Measurements from ENCODE around the gene SENP3.

Gene SENP3

DNA sequence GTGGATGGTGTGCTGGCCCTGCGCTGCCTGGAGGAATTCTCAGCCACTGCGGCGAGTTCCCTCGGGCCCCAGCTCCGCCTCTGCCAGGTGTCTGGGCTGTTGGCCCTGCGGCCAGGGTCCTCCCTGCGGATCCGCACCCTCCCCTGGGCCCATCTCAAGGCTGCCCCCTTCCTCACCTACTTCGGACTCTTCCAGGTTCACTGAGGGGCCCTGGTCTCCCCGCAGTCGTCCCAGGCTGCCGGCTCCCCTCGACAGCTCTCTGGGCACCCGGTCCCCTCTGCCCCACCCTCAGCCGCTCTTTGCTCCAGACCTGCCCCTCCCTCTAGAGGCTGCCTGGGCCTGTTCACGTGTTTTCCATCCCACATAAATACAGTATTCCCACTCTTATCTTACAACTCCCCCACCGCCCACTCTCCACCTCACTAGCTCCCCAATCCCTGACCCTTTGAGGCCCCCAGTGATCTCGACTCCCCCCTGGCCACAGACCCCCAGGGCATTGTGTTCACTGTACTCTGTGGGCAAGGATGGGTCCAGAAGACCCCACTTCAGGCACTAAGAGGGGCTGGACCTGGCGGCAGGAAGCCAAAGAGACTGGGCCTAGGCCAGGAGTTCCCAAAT lies 4.5 kb upstream of the SENP3 start:
- no peak for DNase-seq

DNA sequence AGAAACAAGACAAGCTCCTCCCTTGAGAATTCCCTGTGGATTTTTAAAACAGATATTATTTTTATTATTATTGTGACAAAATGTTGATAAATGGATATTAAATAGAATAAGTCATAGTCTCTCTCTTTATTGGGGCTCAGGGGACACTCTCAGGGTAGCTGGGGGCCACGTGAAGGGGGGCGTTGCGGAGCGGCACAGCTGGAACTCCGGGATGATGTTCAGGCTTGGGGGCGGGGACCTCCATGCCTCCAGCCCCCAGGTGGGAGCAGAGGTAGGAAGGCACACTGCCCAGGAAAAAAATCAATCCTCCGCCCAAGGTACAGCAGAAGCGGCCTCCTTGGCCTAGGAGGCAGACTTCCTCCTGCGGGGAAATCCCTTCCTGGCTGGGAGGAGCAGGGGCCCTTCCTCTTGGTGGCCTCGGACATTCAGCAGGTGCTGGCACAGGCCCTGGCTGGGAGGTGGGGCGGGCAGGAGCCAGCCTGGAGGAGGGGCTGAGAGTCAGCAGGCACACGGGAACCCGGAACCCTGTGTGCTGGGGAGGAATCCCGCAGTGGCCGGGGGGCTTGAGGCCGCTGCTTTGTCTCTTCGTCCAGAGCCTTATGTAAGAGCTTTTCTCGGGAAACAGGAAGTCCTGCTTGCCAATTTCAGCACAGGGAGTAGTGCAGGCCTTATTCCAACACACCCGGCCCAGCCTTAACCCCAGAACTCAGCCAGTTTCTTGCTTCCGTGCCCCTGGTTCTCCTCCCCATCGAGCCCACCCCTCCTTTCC lies 3.8 kb upstream of the SENP3 start:
- DNase-seq = peak; percentile 66

DNA sequence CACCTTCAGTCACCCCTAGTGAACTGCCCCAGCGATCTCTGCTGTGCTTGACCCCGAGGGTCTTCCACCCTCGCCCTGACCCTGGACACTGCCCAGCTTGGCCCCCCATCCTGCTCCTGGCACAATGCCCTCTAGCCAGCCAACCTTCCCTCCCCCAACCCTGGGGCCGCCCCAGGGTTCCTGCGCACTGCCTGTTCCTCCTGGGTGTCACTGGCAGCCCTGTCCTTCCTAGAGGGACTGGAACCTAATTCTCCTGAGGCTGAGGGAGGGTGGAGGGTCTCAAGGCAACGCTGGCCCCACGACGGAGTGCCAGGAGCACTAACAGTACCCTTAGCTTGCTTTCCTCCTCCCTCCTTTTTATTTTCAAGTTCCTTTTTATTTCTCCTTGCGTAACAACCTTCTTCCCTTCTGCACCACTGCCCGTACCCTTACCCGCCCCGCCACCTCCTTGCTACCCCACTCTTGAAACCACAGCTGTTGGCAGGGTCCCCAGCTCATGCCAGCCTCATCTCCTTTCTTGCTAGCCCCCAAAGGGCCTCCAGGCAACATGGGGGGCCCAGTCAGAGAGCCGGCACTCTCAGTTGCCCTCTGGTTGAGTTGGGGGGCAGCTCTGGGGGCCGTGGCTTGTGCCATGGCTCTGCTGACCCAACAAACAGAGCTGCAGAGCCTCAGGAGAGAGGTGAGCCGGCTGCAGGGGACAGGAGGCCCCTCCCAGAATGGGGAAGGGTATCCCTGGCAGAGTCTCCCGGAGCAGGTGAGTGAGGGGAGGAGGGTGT lies 3.0 kb upstream of the SENP3 start, which contains the start of gene TNFSF13:
Gene TNFSF13 (plus strand): TSS at position 207 of the 776 bp plus-strand sequence. CDS start 290 bp downstream, at position 497.
- no peak for DNase-seq

DNA sequence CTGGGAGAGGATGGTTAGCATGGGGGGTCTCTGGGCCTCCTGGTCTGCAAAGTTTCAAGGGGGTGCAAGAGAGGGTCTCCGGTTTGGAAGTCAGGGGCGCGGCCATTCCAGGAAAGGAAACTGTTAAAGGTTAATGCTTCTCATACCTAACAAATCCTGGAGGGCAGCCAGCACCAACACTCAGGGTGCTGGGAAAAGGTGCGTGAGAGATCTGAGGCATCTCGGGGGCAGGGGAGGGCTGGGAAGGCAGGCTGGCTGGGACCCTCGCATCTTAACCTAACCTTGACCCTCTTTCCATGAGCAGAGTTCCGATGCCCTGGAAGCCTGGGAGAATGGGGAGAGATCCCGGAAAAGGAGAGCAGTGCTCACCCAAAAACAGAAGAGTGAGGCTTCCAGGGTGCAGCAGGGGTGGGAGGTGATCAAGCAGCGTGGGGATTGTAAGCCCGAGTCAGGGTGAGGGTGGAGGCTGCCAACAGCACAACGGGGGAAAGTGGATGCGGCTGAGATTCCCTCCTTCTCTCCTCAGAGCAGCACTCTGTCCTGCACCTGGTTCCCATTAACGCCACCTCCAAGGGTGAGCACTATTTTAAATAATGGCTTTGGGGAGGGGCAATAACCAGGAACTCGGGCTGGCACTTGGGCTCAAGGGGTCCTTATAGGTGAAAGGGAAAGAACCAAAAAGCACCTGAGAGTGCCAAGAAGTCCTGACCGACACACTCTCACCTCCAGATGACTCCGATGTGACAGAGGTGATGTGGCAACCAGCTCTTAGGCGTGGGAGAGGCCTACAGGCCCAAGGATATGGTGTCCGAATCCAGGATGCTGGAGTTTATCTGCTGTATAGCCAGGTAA lies 2.2 kb upstream of the SENP3 start:
- DNase-seq = no peak

DNA sequence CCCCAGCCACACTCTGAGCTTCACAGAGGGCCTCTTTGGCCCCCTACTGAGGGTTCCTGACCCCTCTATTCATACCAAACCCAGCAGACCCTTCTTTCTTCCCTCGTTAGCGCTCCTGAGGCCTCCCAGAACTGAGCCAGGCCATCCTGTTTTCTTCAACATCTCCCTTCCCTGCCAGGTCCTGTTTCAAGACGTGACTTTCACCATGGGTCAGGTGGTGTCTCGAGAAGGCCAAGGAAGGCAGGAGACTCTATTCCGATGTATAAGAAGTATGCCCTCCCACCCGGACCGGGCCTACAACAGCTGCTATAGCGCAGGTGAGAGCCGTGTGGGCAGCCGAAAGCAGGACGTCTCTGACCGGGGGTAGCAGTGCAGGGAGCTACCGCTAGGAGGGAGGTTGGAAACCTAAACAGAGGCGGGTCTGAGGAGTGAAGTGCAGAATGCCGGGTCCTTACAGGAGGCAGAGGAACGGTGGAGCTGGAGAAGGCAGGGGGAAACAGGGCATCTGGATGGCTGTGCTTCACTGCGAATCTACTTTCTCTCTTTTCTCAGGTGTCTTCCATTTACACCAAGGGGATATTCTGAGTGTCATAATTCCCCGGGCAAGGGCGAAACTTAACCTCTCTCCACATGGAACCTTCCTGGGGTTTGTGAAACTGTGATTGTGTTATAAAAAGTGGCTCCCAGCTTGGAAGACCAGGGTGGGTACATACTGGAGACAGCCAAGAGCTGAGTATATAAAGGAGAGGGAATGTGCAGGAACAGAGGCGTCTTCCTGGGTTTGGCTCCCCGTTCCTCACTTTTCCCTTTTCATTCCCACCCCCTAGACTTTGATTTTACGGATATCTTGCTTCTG lies 1.3 kb upstream of the SENP3 start:
- DNase-seq = peak; percentile 89

DNA sequence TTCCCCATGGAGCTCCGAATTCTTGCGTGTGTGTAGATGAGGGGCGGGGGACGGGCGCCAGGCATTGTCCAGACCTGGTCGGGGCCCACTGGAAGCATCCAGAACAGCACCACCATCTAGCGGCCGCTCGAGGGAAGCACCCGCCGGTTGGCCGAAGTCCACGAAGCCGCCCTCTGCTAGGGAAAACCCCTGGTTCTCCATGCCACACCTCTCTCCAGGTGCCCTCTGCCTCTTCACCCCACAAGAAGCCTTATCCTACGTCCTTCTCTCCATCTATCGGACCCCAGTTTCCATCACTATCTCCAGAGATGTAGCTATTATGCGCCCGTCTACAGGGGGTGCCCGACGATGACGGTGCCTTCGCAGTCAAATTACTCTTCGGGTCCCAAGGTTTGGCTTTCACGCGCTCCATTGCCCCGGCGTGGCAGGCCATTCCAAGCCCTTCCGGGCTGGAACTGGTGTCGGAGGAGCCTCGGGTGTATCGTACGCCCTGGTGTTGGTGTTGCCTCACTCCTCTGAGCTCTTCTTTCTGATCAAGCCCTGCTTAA lies 617 bp upstream of the SENP3 start:
- DNase-seq = peak; percentile 97

DNA sequence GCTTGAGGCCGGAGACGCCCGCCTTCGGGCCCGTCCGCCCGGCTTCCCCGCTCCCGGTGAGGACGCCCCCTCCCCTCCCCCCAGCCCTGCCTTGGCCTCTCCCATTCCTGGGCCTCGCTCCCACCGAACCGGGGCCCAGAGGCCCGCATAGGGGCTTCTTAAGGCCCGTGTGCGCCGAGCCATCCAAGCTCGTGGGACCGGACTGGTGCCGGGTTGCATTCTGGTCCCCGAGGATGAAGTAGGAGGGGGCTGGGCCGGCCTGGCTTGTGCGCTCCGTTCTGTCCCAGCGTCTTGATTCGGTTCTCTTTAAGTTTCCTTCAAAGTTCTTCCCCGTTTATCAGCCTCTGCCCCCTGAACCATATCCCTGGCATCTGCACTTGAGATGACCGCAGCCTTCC lies 488 bp downstream of the SENP3 start:
- DNase-seq = no peak

DNA sequence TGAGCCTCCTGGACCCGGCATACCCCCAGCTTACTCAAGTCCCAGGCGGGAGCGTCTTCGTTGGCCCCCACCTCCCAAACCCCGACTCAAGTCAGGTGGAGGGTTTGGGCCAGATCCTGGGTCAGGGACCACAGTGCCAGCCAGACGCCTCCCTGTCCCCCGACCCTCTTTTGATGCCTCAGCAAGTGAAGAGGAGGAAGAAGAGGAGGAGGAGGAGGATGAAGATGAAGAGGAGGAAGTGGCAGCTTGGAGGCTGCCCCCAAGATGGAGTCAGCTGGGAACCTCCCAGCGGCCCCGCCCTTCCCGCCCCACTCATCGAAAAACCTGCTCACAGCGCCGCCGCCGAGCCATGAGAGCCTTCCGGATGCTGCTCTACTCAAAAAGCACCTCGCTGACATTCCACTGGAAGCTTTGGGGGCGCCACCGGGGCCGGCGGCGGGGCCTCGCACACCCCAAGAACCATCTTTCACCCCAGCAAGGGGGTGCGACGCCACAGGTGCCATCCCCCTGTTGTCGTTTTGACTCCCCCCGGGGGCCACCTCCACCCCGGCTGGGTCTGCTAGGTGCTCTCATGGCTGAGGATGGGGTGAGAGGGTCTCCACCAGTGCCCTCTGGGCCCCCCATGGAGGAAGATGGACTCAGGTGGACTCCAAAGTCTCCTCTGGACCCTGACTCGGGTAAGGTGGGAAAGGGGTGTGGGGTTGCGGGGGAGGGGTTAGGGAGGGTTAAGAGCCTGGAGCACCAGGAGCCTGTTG lies 1.6 kb downstream of the SENP3 start:
- DNase-seq = no peak

DNA sequence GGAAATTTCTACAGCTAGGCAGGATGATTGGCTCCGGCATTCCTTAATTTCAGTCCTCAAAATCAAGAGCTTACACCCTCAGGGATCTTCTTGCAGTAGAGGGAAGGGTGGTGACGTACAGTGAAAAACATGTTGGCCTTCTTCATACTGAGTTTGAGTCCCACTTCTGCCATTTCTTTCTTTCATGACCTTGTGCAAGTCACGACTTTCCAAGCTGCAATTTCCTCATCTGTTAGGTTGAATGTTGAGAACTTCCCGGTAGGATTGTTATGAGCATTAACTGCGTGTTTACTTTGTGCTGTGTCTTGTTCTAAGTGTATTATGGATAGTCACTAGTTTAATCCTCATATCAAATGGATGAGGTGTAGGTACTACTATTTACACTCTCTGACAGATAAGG lies 7.9 kb downstream of the SENP3 start:
- no peak for DNase-seq

DNA sequence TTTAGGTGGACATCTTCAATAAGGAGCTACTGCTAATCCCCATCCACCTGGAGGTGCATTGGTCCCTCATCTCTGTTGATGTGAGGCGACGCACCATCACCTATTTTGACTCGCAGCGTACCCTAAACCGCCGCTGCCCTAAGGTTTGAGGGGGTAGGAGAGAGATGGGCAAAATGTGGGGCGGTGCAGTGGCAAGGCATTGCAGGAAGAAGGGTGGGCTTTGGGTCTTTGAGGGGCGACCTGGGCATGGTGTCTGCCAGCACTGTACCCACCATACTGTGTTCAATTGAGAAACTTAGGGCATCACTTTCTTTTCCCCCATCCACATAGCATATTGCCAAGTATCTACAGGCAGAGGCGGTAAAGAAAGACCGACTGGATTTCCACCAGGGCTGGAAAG lies 8.6 kb downstream of the SENP3 start:
- DNase-seq = no peak

DNA sequence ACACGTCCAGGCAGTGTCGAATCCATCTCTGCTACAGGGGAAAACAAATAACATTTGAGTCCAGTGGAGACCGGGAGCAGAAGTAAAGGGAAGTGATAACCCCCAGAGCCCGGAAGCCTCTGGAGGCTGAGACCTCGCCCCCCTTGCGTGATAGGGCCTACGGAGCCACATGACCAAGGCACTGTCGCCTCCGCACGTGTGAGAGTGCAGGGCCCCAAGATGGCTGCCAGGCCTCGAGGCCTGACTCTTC lies 10.5 kb downstream of the SENP3 start:
- DNase-seq = no peak

DNA sequence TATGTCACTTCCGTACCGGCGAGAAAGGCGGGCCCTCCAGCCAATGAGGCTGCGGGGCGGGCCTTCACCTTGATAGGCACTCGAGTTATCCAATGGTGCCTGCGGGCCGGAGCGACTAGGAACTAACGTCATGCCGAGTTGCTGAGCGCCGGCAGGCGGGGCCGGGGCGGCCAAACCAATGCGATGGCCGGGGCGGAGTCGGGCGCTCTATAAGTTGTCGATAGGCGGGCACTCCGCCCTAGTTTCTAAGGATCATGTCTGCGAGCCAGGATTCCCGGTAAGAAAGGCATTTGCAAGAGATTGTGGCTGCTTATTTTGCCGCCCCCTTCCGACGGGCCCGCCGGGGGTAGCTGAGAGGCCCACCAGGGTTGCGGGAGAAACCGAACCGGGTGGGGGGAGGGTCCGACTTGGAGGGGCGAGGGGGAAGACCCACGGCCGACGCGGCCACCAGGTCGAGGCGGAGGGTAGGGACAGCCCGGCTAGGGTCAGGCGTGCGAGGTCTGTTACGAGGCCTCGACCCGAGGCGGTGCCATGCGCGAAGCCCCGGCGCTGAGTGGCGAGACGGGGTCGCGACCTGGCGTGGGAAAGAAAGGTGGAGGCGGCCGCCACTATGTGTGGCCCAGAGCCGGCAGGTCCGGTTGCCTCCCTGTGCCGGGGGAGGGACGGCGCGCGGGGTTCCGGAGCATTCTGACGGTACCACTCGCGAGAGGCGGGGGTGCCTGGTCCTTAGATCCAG lies 11.0 kb downstream of the SENP3 start:
- peak; percentile 100 for DNase-seq

DNA sequence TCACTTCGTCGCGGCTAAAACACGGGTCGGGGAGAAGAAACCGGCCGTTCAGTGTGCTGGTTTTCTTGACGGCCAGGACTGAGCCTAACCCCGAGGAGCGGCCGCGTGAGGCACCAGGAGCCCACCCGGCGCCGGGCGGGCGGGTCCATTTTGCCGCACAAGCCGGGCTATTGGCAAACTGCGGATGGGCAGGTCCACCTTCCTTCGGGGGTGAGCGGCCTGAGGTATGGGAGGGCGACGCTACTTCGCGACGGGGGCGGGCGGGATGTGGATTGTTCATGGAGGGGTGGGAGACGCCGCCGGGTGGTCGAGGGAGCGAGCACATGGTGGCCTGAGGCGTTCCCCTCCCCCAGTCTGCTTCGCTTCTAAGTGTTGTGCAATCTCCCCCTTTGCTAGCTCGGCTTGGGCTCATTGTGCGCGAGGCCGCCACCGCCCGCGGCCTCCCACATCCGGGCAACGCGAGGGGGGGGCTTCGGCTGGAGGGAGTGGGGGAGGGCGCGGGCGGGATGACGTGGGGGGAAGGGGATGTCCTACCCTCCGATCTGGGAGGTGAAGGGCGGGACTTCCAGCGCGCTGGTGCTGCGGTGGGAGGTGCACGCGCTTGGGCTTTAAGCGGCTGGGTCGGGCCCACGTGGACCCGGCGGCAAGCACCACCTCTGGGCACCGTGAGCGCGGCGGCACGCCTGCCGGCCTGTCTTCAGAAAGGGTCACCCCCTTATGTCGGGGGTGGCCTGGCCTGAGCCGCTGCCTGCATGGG lies 11.8 kb downstream of the SENP3 start:
- DNase-seq = peak; percentile 96

DNA sequence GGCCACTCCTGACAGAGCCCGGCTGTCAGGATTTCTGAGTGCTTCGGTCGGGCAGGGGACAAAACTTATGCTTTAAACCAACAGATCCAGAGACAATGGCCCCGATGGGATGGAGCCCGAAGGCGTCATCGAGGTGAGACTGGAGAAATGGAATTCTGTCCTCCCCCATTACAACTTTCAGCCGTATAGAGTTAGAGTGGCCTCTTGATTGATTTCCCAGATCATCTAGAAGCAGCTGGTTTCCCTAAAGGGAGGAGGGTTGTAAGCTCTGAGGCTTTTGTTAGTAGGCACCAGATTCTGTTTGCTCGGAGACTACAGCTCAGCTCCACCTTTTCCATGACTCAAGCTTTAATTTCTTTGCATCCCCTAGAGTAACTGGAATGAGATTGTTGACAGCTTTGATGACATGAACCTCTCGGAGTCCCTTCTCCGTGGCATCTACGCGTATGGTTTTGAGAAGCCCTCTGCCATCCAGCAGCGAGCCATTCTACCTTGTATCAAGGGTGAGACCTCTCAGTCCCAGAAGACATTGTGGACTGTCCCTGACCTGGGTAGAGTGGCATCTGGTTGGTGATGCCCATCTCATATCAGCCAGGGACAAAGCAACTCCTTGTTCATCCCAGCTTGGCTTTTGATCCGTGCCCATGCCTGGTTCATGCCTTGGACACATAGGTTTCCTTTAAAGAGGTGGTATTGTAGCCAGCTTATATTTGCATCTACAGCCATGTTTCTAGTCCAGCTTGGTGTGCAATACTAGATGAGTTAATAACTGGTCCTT lies 12.6 kb downstream of the SENP3 start:
- DNase-seq = no peak

DNA sequence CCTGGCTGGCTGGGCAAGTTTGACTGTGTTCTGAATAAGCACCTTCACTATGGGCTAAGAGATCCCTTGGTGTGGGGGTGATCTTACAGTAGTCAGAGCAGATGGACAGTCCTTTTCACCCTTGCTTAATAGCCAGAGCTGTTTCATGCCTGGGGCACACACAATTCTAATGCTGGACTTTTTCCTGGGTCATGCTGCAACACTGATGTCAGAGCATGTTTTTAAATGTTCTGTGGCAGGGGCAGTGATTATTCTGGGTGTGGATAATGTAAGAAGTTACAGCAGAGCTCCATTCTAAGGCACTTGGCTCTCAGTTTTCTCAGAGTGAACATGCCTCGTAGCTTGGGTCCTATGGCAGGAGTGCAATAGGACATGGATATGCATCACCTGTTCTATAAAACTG lies 13.8 kb downstream of the SENP3 start:
- DNase-seq = no peak

DNA sequence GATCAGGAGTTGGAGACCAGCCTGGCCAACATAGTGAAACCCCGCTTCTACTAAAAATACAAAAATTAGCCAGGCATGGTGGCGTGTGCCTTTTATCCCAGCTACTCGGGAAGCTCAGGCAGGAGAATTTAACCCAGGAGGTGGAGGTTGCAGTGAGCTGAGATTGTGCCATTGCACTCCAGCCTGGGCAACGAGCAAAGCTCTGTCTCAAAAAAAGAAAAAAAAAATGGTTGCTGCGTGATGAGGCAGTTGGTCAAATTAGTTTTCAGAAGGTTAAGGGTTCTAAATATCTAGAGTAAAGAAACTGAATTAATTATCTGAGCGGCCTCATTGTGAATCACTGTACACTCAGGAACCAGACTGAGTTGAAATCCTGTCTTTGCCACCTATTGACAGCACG lies 14.2 kb downstream of the SENP3 start:
- no peak for DNase-seq

DNA sequence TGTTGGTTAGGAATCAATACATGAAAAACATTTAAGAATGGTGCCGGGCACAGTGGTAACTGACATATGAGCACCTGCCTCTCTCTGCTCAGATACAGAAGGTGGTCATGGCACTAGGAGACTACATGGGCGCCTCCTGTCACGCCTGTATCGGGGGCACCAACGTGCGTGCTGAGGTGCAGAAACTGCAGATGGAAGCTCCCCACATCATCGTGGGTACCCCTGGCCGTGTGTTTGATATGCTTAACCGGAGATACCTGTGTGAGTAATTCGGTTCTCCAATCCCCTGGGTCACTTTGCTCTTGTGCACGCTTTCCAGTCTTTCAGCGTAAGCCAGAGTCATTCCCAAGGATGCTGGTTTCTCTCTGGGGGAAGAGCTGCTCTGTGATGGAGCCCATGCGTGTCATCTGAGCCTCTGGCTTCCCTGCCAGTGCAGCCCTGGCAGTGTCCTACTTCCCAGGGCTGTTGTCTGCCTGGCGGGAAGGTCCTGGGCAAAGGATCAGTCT lies 14.8 kb downstream of the SENP3 start:
- DNase-seq = no peak

All from eye (tissue), 1 donor.